Pulmonary artery endothelial cell (primary cell): ENCODE measurements around the gene OTC. TPM values are rescaled to one million over a fixed set of nuclear protein-coding genes. Genes with fewer than 3 reads are reported as not detected.
A peak's percentile ranks its signal among the peaks of the same experiment; 100 is the strongest.

ENCODE experiments used
- DNase-seq: peaks from one replicate; pipeline ENCODE4 v3.0.0-alpha.2; 2011; ENCODE audit warnings: low read depth, low spot score
- total RNA-seq: library from RNA; depleted of rRNA; stranded (reverse); fragments of >200 nt; gene quantifications from 2 replicates; pipeline ENCODE4 v1.2.3, GENCODE V29; 2014

OTC gene
- not detected in 2 replicates for total RNA-seq

DNA sequence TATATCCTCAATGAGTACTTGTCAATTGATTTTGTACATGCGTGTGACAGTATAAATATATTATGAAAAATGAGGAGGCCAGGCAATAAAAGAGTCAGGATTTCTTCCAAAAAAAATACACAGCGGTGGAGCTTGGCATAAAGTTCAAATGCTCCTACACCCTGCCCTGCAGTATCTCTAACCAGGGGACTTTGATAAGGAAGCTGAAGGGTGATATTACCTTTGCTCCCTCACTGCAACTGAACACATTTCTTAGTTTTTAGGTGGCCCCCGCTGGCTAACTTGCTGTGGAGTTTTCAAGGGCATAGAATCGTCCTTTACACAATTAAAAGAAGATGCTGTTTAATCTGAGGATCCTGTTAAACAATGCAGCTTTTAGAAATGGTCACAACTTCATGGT, at the start of gene OTC:
Gene OTC, plus strand, starts transcription at position 243 of the 400 bp plus-strand sequence. Its CDS starts 93 bp downstream, at position 336.
- no peak for DNase-seq

DNA sequence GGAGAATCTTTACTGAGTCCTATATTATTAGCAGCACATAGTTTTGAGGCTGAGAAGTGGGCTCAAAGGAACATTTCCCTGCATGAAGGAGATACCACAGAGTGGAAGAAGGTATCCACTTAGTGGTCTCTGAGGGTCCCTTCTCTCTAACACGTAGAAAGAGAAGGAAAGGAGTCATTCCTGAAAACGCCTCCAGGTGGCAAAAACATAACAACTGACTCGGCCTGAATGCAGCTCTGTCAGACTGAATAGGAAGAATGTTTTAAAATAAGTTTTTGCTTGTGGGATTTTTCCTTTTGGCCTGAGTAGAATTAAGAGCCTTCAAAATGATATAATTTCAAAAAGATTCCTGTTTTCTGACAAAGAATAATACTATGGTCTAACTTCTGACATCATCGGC, 48.4 kb upstream of the OTC start:
- peak; percentile 29 for DNase-seq

DNA sequence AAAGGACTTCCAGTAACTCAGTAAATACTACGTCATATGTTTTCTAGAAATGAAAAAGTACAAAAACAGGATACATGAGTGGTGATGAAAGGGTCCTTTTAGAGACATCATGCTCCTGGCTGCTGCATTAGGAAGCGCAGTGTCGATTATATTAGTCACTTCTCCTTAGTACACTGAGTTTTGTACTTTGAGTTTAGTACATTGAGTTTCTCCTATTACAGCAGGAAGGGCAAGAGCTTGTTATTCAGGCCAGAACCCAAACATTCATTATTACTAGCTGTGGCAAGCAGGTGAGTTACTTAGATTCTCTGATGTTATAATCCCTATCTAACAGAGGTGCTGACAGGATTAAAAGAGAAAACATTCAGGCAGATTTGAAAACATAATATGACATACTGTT, 46.4 kb upstream of the OTC start:
- DNase-seq = peak; percentile 81

DNA sequence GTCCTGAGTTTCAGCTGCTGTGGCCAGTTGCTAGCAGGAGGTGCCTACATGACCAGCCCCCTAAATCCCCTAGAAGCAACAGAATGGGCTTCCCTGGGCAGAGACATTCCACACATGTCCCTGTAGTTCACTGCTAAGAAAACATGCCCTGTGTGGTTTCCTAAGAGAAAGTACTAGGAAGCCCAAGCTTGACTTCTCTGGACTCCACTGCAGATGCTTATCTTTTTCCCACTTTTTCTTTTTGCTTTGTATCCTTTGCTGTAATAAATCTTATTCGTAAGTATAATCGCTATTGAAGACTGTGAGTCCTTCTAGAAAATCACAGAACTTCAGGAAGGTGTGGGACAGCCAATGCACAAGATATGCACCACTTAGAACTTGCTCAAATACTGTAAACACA, 40.7 kb upstream of the OTC start:
- no peak for DNase-seq

DNA sequence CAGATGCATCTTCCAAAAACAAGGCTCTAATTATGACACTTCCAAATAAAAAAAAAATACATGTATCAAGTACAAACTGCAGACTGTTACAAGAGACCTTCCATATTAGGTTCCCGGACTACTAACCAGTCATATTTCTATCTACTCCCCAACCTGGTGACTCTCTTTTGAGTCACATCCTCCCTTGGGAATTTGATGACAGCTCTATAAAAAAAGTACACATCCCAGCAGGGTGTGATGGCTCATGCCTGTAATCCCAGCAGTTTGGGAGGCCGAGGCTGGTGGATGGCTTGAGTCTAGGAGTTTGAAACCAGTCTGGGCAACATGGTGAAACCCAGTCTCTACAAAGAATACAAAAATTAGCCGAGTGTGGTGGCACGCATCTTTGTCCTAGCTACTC, 40.0 kb upstream of the OTC start:
- DNase-seq = peak; percentile 39

DNA sequence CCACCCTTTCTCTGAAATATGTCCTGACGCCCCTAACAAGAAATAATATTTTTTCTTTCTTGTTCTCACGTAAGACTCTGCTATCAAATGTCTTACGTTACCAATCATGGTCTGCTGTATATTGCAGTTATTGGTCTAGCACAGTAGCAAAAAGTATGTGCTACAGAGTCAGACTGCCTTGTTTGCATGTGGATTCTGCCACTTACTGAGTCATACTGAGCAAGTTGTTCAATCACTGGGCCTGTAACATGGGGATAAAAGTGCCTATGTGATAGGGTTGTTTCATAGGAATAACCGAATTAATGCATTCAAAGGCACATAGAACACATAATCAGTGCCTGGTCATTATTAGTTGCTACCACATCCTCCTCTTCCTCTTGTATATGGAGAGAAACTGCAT, 39.2 kb upstream of the OTC start:
- no peak for DNase-seq

DNA sequence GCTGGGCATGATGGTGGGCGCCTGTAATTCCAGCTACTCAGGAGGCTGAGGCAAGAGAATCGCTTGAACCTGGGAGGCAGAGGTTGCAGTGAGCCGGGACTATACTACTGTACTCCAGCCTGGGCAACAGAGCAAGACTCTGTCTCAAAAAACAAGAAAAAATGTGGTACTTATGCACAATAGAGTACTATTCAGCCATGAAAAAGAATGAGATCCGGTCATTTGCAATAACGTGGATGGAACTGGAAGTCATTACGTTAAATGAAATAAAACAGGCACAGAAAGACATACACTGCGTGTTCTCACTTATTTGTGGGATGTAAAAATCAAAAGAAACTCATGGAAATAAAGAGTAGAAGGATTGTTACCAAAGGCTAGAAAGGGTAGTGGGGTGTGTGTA, 37.2 kb upstream of the OTC start:
- DNase-seq = no peak

DNA sequence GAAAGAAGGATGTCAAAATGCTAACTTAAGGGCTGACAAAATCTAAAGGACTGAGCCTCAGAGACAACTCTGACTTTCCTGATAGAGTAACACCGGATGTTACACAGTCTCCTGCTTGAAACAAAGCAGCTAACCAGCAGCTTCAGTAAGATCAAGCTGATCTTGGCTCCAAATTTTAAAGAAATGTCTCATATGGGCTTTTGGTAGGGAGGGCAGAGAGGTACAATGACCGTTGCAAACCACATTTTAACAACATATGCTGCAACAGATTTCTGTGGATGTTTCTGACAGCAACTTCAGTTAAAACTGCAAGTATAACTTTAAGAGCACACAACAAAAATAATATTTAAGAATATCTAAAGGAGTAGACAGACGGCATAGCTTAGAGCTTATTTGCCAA, 34.2 kb upstream of the OTC start:
- DNase-seq = no peak

DNA sequence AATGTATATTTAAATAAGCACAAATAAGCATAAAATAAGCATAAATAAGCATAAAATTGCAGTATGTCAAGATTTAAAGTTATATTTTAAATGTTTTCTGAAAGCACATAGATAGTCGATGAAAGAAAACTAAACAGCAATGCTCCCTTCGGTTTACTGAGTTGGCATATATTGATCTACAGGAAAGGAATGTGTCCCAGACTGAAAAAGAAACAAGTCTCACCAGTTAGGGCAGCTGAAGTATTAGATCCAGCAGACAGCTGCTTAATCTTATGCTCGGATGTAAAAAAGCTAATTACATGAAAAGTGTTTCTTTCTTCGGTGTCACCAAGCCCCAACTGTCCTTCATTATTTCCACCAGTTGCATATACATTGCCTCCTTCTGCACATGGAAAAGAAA, 33.8 kb upstream of the OTC start:
- no peak for DNase-seq

DNA sequence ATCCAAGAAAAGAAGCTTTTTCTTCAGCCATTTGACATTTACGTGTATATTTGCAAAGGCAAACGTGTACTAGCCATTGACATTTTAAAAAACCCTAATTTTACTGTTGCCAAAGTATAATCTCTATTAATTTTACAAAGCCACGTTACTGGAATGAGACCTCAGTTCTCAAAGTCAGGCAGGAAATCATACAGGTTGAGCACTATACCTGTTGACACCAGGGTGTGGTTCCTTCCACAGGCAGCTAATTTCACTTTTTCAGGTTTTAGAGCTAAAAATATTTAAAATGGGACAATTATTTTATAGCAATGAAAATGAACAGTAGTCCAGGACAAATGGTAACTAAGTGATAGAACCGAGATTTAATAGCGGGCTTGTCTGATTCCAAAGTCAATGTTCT, 31.6 kb upstream of the OTC start:
- DNase-seq = no peak

DNA sequence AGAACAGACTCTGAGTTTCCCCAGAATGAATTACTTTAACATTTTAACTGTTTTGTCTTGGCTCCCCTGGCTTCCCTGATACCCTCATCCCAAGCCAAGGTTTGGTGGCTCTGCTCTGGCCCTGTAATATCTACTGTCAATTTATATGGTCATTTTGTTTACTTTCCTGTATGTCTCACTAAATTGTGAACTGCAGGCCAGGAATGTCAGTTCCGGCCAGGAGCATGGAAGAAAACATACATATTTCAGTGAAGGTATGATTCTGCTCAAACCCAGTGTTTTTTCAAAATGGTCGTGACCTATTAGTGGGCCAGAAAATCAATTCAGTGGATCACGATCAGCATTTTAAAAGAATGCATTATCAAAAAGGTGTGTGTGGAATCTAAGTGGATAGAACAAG, 26.3 kb upstream of the OTC start:
- no peak for DNase-seq

DNA sequence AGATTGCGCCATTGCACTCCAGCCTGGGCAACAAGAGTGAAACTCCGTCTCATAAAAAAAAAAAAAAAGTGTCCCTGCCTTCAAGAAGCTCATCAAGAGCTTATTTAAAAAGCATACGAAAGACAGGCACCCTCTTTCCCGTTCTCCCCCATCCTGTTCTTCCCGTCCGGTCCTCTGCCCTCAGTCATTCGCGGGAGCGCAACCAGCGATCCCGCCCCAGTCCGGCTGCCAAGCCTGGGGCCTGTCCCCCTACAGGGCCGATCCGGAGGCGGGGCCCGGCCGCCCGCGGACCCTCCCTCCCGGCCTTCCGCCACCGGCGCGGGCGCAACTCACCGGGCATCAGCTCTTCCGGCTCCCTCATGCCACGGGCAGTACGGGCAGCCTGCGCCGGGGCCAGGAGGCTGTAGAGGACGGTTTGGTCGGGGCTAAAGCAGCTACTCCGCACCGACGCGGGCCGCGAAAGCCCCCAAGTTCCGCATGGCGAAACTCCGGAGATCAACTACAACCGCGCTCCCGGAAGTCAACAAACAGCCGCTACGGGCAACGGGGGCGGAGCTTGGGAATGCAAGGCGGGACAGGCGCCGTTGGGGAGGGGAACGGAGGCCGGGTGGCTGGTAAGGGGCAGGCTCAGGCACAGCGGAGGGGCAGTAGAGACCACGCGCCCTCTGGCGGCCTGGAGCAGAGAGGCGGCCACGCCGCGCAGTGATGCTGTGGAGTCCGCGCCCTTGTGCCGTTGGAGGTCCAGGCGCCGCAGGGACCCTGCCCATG, 25.2 kb upstream of the OTC start, which contains the start of gene RPGR:
Gene RPGR, minus strand, starts transcription at position 503 of the 768 bp plus-strand sequence. Its CDS starts 142 bp downstream, at position 361.
- peak; percentile 86 for DNase-seq

DNA sequence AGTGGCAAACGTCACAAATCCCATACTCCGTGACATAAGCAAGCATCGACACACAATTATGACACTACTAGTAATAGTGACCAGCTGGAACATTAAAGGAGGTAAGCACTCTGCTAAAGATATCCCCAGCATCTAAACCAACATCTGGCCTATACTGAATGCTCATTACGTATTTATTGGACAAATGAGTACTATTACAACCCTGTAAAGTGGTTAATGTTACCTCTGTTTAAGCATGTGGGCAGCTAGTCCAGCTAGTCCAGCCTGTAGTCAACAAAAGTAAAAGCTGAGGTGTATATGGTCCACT, 24.7 kb upstream of the OTC start:
- DNase-seq = no peak

DNA sequence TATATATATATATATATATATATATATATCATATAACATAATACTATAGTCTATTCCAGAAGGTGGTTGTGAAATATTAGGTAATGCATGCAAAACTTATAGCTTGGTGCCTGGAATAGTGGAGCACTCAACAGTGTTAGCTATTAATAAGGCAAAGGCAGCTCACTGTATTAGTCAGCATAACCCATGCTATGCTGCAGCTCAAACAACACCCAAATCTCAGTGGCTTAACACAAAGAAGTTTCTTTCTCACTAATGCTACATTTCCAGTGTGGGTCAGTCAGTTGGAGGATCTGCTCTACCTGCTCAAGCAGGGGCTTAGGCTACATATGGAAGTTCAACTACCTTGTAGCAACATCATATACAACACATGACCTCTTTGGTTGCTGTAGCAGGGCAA, 19.9 kb upstream of the OTC start:
- no peak for DNase-seq

DNA sequence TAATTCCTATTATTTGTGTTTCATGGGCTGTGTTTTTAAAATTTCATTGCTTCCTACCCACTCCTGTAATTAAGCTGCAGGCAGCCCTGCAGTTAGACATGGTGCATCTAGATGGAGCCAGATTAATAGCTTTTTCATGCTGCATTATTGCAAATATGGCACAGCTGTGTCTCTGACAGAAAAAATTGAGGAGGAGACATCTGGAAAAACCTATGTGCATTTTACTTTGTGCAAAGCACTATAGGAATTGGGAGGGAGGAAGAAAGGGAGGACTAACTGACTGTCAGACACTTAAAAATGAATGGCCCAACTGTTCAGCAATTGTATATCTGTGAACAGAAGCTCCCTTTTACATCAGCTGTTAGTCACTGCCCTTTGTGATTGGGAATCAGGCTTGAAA, 17.0 kb upstream of the OTC start:
- no peak for DNase-seq

DNA sequence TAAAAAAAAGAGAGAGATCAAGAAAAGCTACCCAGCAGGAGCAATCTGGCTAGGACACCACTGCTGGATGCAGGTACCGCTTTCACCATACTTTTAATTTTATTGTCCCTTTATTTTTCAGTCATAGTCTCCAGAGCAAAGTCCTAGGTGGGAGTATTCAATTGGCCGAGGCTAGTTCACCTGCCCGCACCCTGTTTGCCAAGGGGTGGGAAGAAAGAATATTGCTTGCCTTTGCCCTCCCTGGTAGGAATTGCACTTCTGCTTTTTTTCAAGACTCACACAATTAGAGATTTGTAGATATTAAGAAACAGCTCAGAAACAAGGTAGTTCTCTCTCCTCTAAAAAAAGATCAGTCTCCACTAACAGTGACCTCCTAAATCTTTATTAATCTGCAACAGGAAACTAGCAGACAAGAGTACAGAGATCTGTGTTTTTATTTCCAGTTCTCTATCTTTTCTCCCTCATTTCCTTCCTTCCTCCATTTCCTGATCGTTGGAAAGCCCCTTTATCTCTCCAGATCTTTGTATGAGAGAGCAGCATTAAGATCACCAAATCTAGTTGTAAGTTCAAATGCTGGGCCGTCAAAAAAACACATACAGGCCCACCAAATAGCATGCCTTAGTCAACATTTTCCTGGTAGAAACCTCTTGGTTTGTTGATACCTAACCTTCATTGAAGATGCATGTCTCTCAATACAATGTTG, 15.7 kb upstream of the OTC start:
- no peak for DNase-seq

DNA sequence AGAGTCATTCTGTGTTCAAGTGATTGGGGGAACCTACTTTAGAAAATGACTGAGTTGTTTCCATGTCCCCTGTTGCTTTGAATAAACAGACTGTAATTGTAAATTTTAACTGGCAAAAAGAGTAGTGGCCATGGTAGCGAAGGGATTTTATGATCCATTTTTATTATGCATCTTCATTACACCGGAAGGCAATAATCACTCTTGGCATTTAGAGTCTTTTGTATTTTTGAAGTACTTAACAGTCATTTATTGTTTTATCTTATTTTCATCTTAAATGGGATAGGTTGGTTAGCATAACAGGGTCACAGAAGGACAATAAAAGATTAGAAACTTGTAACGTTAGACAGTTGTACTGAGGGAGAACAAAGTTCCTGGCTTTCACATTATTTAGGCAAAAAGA, 11.0 kb upstream of the OTC start:
- DNase-seq = no peak

DNA sequence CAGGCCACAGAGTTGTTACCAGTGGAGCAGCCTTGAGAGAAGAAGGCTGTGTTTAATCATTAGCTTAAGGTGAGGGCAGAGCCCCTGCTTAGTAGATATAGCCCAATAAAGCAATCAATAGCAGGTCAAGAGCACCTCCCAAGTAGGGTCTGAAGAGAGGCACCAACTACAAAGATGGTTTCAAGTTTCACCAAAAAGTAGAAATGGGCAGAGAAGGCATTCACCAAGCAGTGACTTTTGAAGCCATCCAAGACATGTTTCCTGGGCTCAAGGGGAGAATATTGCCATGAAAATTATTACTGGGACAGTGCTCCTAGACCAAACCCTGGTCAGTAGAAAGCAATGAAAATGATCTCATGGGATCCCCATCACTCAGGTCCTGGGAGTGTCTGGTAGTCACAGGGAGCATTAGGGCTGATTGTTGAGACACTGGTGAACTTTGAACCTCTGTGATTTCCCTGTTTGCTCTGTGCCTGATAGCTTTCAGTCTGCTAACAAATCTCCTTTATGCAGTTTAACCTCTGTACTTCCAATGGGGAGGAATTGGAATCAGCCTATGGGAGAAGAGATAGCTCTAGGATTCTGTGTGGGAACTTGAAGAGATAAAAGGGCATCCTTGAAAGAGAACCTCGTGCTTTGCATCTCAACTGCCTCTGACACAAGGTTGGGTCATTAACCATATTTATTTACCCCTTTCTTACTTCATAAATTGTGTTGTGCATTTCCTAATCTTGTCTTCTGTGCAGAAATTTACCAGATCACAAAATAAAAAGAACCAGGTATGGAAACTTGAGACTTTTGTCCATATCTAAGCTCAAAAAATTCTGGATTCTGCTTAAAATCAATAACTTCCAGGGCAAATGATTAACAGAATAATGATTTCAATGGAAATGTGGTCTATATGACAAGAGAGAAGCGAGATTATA, 9.3 kb upstream of the OTC start:
- no peak for DNase-seq

DNA sequence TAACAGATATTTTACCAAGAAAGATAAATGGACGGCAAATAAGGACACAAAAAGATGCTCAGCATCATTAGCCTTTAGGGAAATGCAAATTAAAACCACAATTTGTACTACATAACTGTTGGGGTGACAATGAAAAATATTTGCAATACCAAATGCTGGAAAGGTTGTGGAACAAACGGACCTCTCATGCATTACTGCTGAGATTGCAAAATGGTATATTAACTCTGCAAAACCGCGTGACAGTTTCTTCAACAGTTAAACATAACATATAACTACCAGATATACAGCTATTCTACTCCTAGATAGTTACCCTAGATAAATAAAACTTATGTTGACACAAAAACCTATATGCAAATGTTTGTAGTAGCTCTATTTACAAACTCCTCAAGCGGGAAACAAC, 6.3 kb upstream of the OTC start:
- DNase-seq = no peak

DNA sequence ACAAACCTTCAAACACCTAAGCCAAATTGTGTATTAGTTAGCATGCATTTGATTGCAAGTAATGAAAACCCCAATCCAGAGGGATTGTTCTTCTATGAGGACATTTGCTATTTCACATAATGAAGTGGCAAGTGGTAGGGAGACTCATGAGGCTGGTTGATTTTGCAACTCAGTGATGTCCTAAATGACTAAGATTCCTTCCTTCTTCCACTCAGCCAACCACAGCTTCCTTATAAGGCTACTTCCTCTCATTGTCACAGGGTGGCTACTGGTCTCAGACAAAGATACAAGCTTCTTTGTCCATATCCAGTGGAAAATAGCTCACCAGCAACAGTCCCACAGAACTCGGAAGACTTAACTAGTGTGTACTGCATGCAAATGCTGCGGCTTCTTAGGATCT, 5.3 kb upstream of the OTC start:
- peak; percentile 72 for DNase-seq

DNA sequence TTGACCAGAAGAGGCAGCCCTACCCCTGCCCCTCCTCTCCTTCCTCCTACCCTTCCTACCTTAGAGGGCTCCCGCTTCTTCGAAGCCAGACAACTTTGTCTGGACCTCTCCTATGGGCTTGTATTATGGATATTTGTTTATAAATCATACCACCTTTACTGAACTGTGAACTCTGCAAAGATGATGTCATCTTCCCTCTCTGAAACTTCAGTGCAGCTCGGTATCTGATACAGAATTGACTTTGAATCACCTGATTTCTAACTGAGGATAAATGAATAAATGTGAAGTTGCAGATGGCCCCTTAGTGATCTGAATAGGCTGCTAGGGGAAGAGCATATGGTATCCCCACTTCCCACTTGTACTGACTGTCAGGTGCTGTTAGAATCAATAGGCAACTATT, 1.1 kb upstream of the OTC start:
- no peak for DNase-seq

DNA sequence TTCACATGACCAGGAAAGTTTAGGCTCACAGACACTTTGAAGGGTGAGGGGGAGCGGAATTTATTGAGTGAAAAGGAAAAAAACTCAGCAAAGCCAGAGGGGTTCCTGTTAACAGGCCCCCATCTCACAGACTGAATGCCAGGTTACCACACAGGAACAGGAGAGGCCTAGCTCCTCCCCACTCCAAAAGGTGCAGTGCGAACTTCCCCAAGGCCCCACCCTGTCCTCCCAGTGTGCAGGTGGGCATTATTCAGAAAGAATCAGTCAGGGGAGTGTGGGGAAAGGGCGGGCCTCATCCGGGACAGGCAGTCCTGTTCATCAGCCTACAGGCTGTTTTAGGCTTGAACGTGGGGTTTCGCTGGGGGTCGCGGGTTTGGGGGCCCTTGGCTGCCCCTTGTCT, 4.0 kb downstream of the OTC start:
- no peak for DNase-seq
